IMR-90 (cell line): ENCODE results near the gene CATSPER3. TPM values are rescaled to one million over a fixed set of nuclear protein-coding genes. Genes with fewer than 3 reads are reported as not detected.

Experiments
- ATAC-seq: fragments of 200-7000 bp; cut with Tn5 transposase; 2 replicates; pipeline ENCODE4 v1.9.1; 2020; ENCODE audit warnings: low read depth, mild to moderate bottlenecking, moderate library complexity
- BruUV-seq: library from RNA; stranded (reverse); fragments of 400-500 nt; replicated peaks from 2 replicates; lab custom pipeline; 2021; lab: Mats Ljungman, UMichigan
- CTCF ChIA-PET: fragments of 300-600 bp; formaldehyde crosslinking; extraction: SDS; loops from one replicate; lab custom pipeline; 2021; ENCODE audit warnings: antibody characterized with exemption; lab: Yijun Ruan, JAX
- POLR2A ChIA-PET: fragments of 300-600 bp; sonication (Branson Sonifier 250); formaldehyde crosslinking; loops from one replicate; lab custom pipeline; 2022; ENCODE audit warnings: antibody characterized with exemption; ENCODE audit not compliant: unreplicated experiment; lab: Charles Lee
- DNase-seq: peaks from one replicate; pipeline ENCODE4 v3.0.0; 2013
- H2AFZ ChIP-seq: replicated peaks from 2 replicates; pipeline ENCODE3; 2013; ENCODE audit warnings: low read length, mild to moderate bottlenecking; ENCODE audit not compliant: poor library complexity
- H2AK5ac ChIP-seq: 2 replicates; pipeline ENCODE4 v1.6.1; 2013; ENCODE audit warnings: low read depth, low read length, inconsistent platforms
- H2AK9ac ChIP-seq: replicated peaks from 2 replicates; pipeline ENCODE3; 2013; ENCODE audit warnings: mild to moderate bottlenecking, low read depth, low read length, moderate library complexity; ENCODE audit not compliant: poor library complexity
- H2BK120ac ChIP-seq: 2 replicates; pipeline ENCODE4 v1.6.1; 2013; ENCODE audit warnings: low read depth, low read length, inconsistent platforms
- H2BK15ac ChIP-seq: 3 replicates; pipeline ENCODE4 v1.6.1; 2013; ENCODE audit warnings: low read depth, low read length, inconsistent platforms
- H2BK20ac ChIP-seq: 2 replicates; pipeline ENCODE4 v1.6.1; 2013; ENCODE audit warnings: low read depth, mild to moderate bottlenecking, inconsistent platforms, low read length, moderate library complexity
- H2BK5ac ChIP-seq: 2 replicates; pipeline ENCODE4 v1.6.1; 2013; ENCODE audit warnings: mild to moderate bottlenecking, low read depth, low read length, inconsistent platforms; ENCODE audit not compliant: poor library complexity, severe bottlenecking
- H3K14ac ChIP-seq: replicated peaks from 2 replicates; pipeline ENCODE4 v1.6.1; 2013; ENCODE audit warnings: low read depth, low read length, inconsistent platforms
- H3K18ac ChIP-seq: 2 replicates; pipeline ENCODE4 v1.6.1; 2013; ENCODE audit warnings: low read depth, low read length, control low read depth
- H3K23ac ChIP-seq: 2 replicates; pipeline ENCODE4 v1.6.1; 2013; ENCODE audit warnings: low read depth, low read length, inconsistent platforms
- H3K27ac ChIP-seq: 2 replicates; pipeline ENCODE4 v1.5.1; 2013; ENCODE audit warnings: mild to moderate bottlenecking, control low read depth, low read length; ENCODE audit not compliant: insufficient read depth
- H3K27me3 ChIP-seq: 2 replicates; pipeline ENCODE4 v1.6.1; 2013; ENCODE audit warnings: low read length; ENCODE audit not compliant: control insufficient read depth, insufficient read depth
- H3K36me3 ChIP-seq: 2 replicates; pipeline ENCODE4 v1.6.1; 2013; ENCODE audit warnings: low read length, mixed read lengths; ENCODE audit not compliant: control insufficient read depth, insufficient read depth
- H3K4ac ChIP-seq: 2 replicates; pipeline ENCODE4 v1.6.1; 2013; ENCODE audit warnings: low read depth, low read length, inconsistent platforms
- H3K4me1 ChIP-seq: 2 replicates; pipeline ENCODE4 v1.6.1; 2013; ENCODE audit warnings: low read length, mixed read lengths; ENCODE audit not compliant: control insufficient read depth, insufficient read depth
- H3K4me2 ChIP-seq: 2 replicates; pipeline ENCODE4 v1.6.1; 2013; ENCODE audit warnings: low read depth, mild to moderate bottlenecking, control low read depth, low read length, moderate library complexity
- H3K4me3 ChIP-seq: 2 replicates; pipeline ENCODE4 v1.5.1; 2013; ENCODE audit warnings: low read depth, mild to moderate bottlenecking, control low read depth, low read length, moderate library complexity; ENCODE audit not compliant: insufficient read depth
- H3K56ac ChIP-seq: 2 replicates; pipeline ENCODE4 v1.6.1; 2013; ENCODE audit warnings: low read length, inconsistent platforms; ENCODE audit not compliant: insufficient read depth; ENCODE audit errors: extremely low read depth
- H3K79me1 ChIP-seq, 2 experiments: 2 replicates each; pipeline ENCODE4 v1.6.1; 2013; ENCODE audit warnings: low read length in 2 of 2, inconsistent platforms in 1 of 2, low read depth in 1 of 2
- H3K9ac ChIP-seq: 2 replicates; pipeline ENCODE4 v1.6.1; 2013; ENCODE audit warnings: low read depth, low read length, control low read depth
- H3K9me1 ChIP-seq: 2 replicates; pipeline ENCODE4 v1.6.1; 2013; ENCODE audit warnings: low read length, inconsistent platforms; ENCODE audit not compliant: insufficient read depth
- H3K9me3 ChIP-seq: 2 replicates; pipeline ENCODE4 v1.6.1; 2013; ENCODE audit warnings: low read length; ENCODE audit not compliant: control insufficient read depth, insufficient read depth
- H4K20me1 ChIP-seq: 2 replicates; pipeline ENCODE4 v1.6.1; 2013; ENCODE audit warnings: low read length, inconsistent platforms; ENCODE audit not compliant: insufficient read depth
- H4K5ac ChIP-seq: 2 replicates; pipeline ENCODE4 v1.6.1; 2013; ENCODE audit warnings: mild to moderate bottlenecking, low read depth, low read length, control low read depth
- H4K8ac ChIP-seq, 2 experiments: 2 replicates each; pipeline ENCODE4 v1.6.1; 2013; ENCODE audit warnings: low read depth in 2 of 2, low read length in 2 of 2, control low read depth in 1 of 2, inconsistent platforms in 1 of 2
- H4K91ac ChIP-seq: 2 replicates; pipeline ENCODE4 v1.6.1; 2013; ENCODE audit warnings: low read depth, low read length, inconsistent platforms; ENCODE audit not compliant: insufficient read depth
- CHD1 ChIP-seq: IDR thresholded peaks from 2 replicates; pipeline ENCODE4 v1.6.1; 2012; ENCODE audit warnings: low read depth, low read length, improper control_type of control experiment
- WGBS, 2 experiments: methylation state at CpG; one replicate each; pipeline versions ENCODE4 v1.1.5 to v1.1.7; 2013; ENCODE audit warnings: missing lambda C conversion rate in 2 of 2; ENCODE audit not compliant: insufficient read length in 1 of 2; ENCODE audit errors: extremely low coverage in 2 of 2; 5-methylcytosine and 5-hydroxymethylcytosine counted together
- dilution Hi-C: fragments of 300-500 bp; cut with HindIII; formaldehyde crosslinking; loops from one replicate; pipeline ENCODE4 v1.14.3; 2018; ENCODE audit warnings: low sequenced_read_pairs; ENCODE audit not compliant: unreplicated experiment
- in situ Hi-C: fragments of 300-500 bp; cut with MboI; formaldehyde crosslinking; loops from 3 replicates; pipeline ENCODE4 v1.14.3; 2019; ENCODE audit warnings: low sequenced_read_pairs, inconsistent platforms, mixed read lengths
- intact Hi-C: fragments of 100-400 bp; cut with micrococcal nuclease; formaldehyde crosslinking; loops from 2 replicates; pipeline ENCODE4 v1.10.0; 2022
- polyA plus RNA-seq, 3 experiments: library from polyadenylated mRNA; depleted of rRNA; stranded (reverse); fragments of >200 nt; gene quantifications; 2 replicates each; pipeline ENCODE4 v1.2.3, GENCODE V29; 2012; ENCODE audit warnings: low replicate concordance in 1 of 3
- total RNA-seq: library from RNA; depleted of rRNA; stranded (reverse); fragments of >200 nt; gene quantifications from 2 replicates; pipeline ENCODE4 v1.2.3, GENCODE V29; 2012
- TF ChIP-seq, protein P1 (sequence below): conservative IDR thresholded peaks from 2 replicates; pipeline ENCODE4 v1.5.1; 2012; ENCODE audit warnings: mild to moderate bottlenecking, low read depth, low read length, improper control_type of control experiment

The CATSPER3 gene
- total and polyA plus RNA-seq, 2 of the 4 experiments (the other 2 are of a cell fraction), result under 0.01 to 0.12 TPM

DNA sequence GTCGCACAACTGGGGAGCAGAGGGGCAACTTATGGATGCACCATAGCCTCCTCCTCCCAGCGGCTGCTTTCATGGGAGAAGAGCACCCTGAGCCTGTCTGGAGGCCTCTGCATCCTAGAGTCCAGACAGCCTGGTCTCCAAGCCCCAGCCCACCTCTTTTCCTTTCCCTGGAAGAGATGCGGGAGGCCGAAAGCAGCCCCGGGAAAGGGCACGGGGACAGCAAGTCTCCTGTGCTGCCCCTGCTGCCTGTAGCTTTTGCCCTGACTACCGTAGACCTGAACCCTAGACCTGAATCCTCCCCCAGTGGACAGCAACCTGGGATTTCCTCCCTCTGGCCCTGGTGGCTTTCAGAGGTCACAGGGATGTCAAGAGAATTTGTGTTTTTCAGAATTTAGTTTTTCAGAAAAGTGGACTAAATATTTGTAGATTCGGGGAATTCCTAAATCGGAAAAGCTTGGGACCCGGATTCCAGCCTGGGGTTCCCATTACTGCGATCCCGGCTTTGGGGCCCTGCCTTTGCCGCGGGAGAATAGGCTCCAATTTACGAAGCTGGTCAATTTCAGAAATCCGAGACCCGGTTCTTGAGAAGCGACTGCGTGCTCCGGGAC is 70.6 kb downstream of the CATSPER3 start:
- DNase-seq, result no peak
- intact Hi-C loops (no loop called here), in situ Hi-C loops (no loop called here), dilution Hi-C loops (no loop called here)
- ATAC-seq, result no peak
- Histone ChIP-seq H3K79me1 (peaks cover 0 to 9% of the 10 kb centered on the region in 2 experiments; a peak in 1 of 4 replicates), H3K9ac (no peak overlapping the region), H3K36me3 (peaks cover 2% of the 10 kb centered on the region; the same call in 1 of the 2 replicates), H3K4ac (no peak overlapping the region), H3K4me2 (no peak overlapping the region), H3K9me3 (peaks cover 11% of the 10 kb centered on the region; the same call in 1 of the 2 replicates), H3K27ac (no peak overlapping the region), H4K5ac (no peak overlapping the region), H2BK120ac (no peak overlapping the region), H2BK20ac (no peak overlapping the region), H3K23ac (no peak overlapping the region), H4K91ac (no peak overlapping the region), H2AK5ac (no peak overlapping the region), H2AFZ (no peak overlapping the region), H2BK5ac (no peak overlapping the region), H2AK9ac (no peak overlapping the region), H4K8ac (no peak overlapping the region), H3K27me3 (peaks cover 58% of the 10 kb centered on the region), H3K14ac (no peak overlapping the region), H3K56ac (no peak overlapping the region), H2BK15ac (no peak overlapping the region), H4K20me1 (peaks cover 3% of the 10 kb centered on the region; the same call in 1 of the 2 replicates), H3K4me3 (no peak overlapping the region), H3K18ac (no peak overlapping the region), H3K4me1 (peaks cover 9% of the 10 kb centered on the region; the same call in 1 of the 2 replicates), H3K9me1 (0 out of 2 replicates have a peak, but pooled peaks cover 6% of the 10 kb centered on the region)
- 47% methylated on average over 11 of the region's 20 CpGs; no CpG with 5 or more reads in 1 of the 2 experiments for WGBS, 2 experiments
- CTCF ChIA-PET, result no interaction called here
- POLR2A ChIA-PET, result no interaction called here
- no peak for TF ChIP-seq CHD1
- TF ChIP-seq, protein P1, sequence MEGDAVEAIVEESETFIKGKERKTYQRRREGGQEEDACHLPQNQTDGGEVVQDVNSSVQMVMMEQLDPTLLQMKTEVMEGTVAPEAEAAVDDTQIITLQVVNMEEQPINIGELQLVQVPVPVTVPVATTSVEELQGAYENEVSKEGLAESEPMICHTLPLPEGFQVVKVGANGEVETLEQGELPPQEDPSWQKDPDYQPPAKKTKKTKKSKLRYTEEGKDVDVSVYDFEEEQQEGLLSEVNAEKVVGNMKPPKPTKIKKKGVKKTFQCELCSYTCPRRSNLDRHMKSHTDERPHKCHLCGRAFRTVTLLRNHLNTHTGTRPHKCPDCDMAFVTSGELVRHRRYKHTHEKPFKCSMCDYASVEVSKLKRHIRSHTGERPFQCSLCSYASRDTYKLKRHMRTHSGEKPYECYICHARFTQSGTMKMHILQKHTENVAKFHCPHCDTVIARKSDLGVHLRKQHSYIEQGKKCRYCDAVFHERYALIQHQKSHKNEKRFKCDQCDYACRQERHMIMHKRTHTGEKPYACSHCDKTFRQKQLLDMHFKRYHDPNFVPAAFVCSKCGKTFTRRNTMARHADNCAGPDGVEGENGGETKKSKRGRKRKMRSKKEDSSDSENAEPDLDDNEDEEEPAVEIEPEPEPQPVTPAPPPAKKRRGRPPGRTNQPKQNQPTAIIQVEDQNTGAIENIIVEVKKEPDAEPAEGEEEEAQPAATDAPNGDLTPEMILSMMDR, result no peak
- no TSS peak for BruUV-seq
